Breast epithelium (tissue), 3 donors: ENCODE results near the gene APLF.
"Not testable (repeated sequence)": the region's sequence is repeated elsewhere in the genome, so short reads cannot be mapped to it uniquely, and the experiment has no call there.

Source experiments
- POLR2A ChIP-seq: fragments of 450-650 bp; IDR thresholded peaks from one replicate; pipeline ENCODE4 v1.6.1; 2016; ENCODE audit warnings: antibody characterized with exemption, mild to moderate bottlenecking, moderate library complexity
- POLR2AphosphoS5 ChIP-seq, 3 donors: sonication (generic); formaldehyde crosslinking; IDR thresholded peaks; one replicate each; pipeline ENCODE4 v1.6.1; 2017; ENCODE audit warnings: antibody characterized with exemption in 3 of 3
- TF ChIP-seq, protein P1 (sequence below), 3 donors: fragments of 450-650 bp; IDR thresholded peaks; one replicate each; pipeline ENCODE4 v1.5.1; 2016 to 2017; ENCODE audit warnings: antibody characterized with exemption in 3 of 3, mild to moderate bottlenecking in 3 of 3, moderate library complexity in 3 of 3

DNA sequence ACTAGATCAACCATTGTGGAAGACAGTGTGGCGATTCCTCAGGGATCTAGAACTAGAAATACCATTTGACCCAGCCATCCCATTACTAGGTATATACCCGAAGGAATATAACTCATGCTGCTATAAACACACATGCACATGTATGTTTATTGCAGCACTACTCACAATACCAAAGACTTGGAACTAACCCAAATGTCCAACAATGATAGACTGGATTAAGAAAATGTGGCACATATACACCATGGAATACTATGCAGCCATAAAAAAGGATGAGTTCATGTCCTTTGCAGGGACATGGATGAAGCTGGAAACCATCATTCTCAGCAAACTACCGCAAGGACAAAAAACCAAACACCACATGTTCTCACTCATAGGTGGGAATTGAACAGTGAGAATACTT, 133.1 kb downstream of the APLF start:
- TF ChIP-seq POLR2A; POLR2AphosphoS5 (IDR thresholded peaks at IDR 0.05): not testable (repeated sequence)
- TF ChIP-seq, protein P1, sequence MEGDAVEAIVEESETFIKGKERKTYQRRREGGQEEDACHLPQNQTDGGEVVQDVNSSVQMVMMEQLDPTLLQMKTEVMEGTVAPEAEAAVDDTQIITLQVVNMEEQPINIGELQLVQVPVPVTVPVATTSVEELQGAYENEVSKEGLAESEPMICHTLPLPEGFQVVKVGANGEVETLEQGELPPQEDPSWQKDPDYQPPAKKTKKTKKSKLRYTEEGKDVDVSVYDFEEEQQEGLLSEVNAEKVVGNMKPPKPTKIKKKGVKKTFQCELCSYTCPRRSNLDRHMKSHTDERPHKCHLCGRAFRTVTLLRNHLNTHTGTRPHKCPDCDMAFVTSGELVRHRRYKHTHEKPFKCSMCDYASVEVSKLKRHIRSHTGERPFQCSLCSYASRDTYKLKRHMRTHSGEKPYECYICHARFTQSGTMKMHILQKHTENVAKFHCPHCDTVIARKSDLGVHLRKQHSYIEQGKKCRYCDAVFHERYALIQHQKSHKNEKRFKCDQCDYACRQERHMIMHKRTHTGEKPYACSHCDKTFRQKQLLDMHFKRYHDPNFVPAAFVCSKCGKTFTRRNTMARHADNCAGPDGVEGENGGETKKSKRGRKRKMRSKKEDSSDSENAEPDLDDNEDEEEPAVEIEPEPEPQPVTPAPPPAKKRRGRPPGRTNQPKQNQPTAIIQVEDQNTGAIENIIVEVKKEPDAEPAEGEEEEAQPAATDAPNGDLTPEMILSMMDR (IDR thresholded peaks at IDR 0.05): not testable (repeated sequence)
